ENCODE results near the gene EPB41L5.

EPB41L5 gene

GRCh38 chr2:120204417-120204816, 191.5 kb downstream of the EPB41L5 start:
- no peak for TF ChIP-seq CTCF (IDR thresholded peaks at IDR 0.05)

- no peak for TF ChIP-seq CTCF (IDR thresholded peaks at IDR 0.05)
Observed at GRCh38 chr2:120204945-120205670, 192.2 kb downstream of the EPB41L5 start.

GRCh38 chr2:120206022-120206581, 193.2 kb downstream of the EPB41L5 start:
- peak; percentile 34 for TF ChIP-seq CTCF (IDR thresholded peaks at IDR 0.05)

GRCh38 chr2:120208381-120209353, 195.8 kb downstream of the EPB41L5 start:
- no peak for TF ChIP-seq CTCF (IDR thresholded peaks at IDR 0.05)

- no peak for TF ChIP-seq CTCF (IDR thresholded peaks at IDR 0.05)
Observed at GRCh38 chr2:120209427-120210269, 196.8 kb downstream of the EPB41L5 start.

- TF ChIP-seq CTCF (IDR thresholded peaks at IDR 0.05), result no peak
Observed at GRCh38 chr2:120210270-120210693, 197.4 kb downstream of the EPB41L5 start.

- no peak for TF ChIP-seq CTCF (IDR thresholded peaks at IDR 0.05)
Observed at GRCh38 chr2:120218181-120218580, 205.3 kb downstream of the EPB41L5 start.

Measured in LNCAP (cell line).